Measurements from ENCODE around the gene TMEM233. TPM values are rescaled to one million over a fixed set of nuclear protein-coding genes. Genes with fewer than 3 reads are reported as not detected.

The TMEM233 gene
- polyA plus RNA-seq, 2 of the 4 experiments (the other 2 are of a cell fraction): not detected

- Histone ChIP-seq H3K4me1 (peaks cover 14% of the 10 kb centered on the region; the same call in 1 of the 3 replicates), H3K4me2 (no peak overlapping the region), H3K27ac (no peak overlapping the region), H3K9me3 (no peaks in the 10 kb centered on the region), H3K4me3 (no peak overlapping the region)
- no peak for TF ChIP-seq BHLHE40 (IDR thresholded peaks at IDR 0.05; ENCODE audit: low read depth, low read length)
- TF ChIP-seq CBX2 (IDR thresholded peaks at IDR 0.05; ENCODE audit: borderline replicate concordance, low read depth): no peak
- no peak for TF ChIP-seq RARB (CRISPR knock-in tag; IDR thresholded peaks at IDR 0.05)
- TF ChIP-seq MAZ (IDR thresholded peaks at IDR 0.05; ENCODE audit: borderline replicate concordance, low read depth, low read length): no peak
- TF ChIP-seq NPAS2 (CRISPR knock-in tag; IDR thresholded peaks at IDR 0.05; ENCODE audit: borderline replicate concordance): no peak
- no peak for TF ChIP-seq PHF8 (IDR thresholded peaks at IDR 0.05; ENCODE audit: borderline replicate concordance, low read depth)
- no peak for TF ChIP-seq TP53 (CRISPR knock-in tag; IDR thresholded peaks at IDR 0.05)
- no peak for TF ChIP-seq ZFP36 (IDR thresholded peaks at IDR 0.05; ENCODE audit: borderline replicate concordance, partially characterized antibody)
- no peak for TF ChIP-seq HOXB13 (CRISPR knock-in tag; IDR thresholded peaks at IDR 0.05; ENCODE audit: low read depth)
- TF ChIP-seq FOXS1 (CRISPR knock-in tag; IDR thresholded peaks at IDR 0.05): no peak
- no peak for TF ChIP-seq ZNF302 (CRISPR knock-in tag; IDR thresholded peaks at IDR 0.05)
- no peak for TF ChIP-seq FOSL2 (IDR thresholded peaks at IDR 0.05)
- no peak for TF ChIP-seq FOSL2 (CRISPR knock-in tag; IDR thresholded peaks at IDR 0.05)
- TF ChIP-seq HEYL (CRISPR knock-in tag; IDR thresholded peaks at IDR 0.05): no peak
- TF ChIP-seq EP300 (IDR thresholded peaks at IDR 0.05): no peak
- no peak for TF ChIP-seq JUN (IDR thresholded peaks at IDR 0.05)
- ATAC-seq (no peak), DNase-seq (ENCODE audit: low read depth in 1 of 2, low spot score in 1 of 2) (no peak), FAIRE-seq (no peak)
- ChIA-PET CTCF (interaction anchor here (2.1 to 2.3 kb wide), 2 partner anchors 13 to 14 kb away, joined by 6 to 11 read pairs; partner anchors contain the start of gene PRKAB1), POLR2A (no interaction called here)
- 90% methylated on average over 8 of the region's 8 CpGs for WGBS (ENCODE audit: missing lambda C conversion rate)
These were observed 87.5 kb downstream of the TMEM233 start for GRCh38 chr12:119681111-119681510.

GRCh38 chr12:119681728-119682638 lies 88.4 kb downstream of the TMEM233 start:
- ATAC-seq (no peak), DNase-seq (ENCODE audit: low read depth in 1 of 2, low spot score in 1 of 2) (no peak), FAIRE-seq (no peak)
- POLR2A ChIA-PET: interaction anchor here (0.7 kb wide), 1 partner anchor 19 kb away, joined by 3 read pairs; no protein-coding TSS in a partner anchor
- Histone ChIP-seq H3K4me2 (no peak overlapping the region), H3K9me3 (no peaks in the 10 kb centered on the region), H3K4me3 (no peak overlapping the region), H3K27ac (no peak overlapping the region), H3K4me1 (peaks cover 14% of the 10 kb centered on the region; the same call in 1 of the 3 replicates)
- CTCF ChIA-PET: interaction anchor here (2.1 to 2.3 kb wide), 2 partner anchors 14 kb away, joined by 6 to 11 read pairs; partner anchors contain the start of gene PRKAB1
- no peak for TF ChIP-seq HOXB5 (CRISPR knock-in tag; IDR thresholded peaks at IDR 0.05)
- TF ChIP-seq NFE2L2 (conservative IDR thresholded peaks at IDR 0.05; ENCODE audit: low read length): no peak
- TF ChIP-seq POLR2A (IDR thresholded peaks at IDR 0.05; ENCODE audit: low read length): no peak
- TF ChIP-seq CBX2 (IDR thresholded peaks at IDR 0.05; ENCODE audit: borderline replicate concordance, low read depth): no peak
- no peak for TF ChIP-seq TP53 (CRISPR knock-in tag; IDR thresholded peaks at IDR 0.05)
- no peak for TF ChIP-seq EHF (CRISPR knock-in tag; IDR thresholded peaks at IDR 0.05)
- no peak for TF ChIP-seq HMGXB4 (CRISPR knock-in tag; IDR thresholded peaks at IDR 0.05; ENCODE audit: borderline replicate concordance)
- no peak for TF ChIP-seq MAZ (IDR thresholded peaks at IDR 0.05; ENCODE audit: borderline replicate concordance, low read depth, low read length)
- TF ChIP-seq HEYL (CRISPR knock-in tag; IDR thresholded peaks at IDR 0.05): no peak
- TF ChIP-seq ZC3H11A (IDR thresholded peaks at IDR 0.05): no peak
- no peak for TF ChIP-seq HOXA7 (CRISPR knock-in tag; IDR thresholded peaks at IDR 0.05)
- TF ChIP-seq FOSL2 (IDR thresholded peaks at IDR 0.05): no peak
- TF ChIP-seq FOSL2 (CRISPR knock-in tag; IDR thresholded peaks at IDR 0.05): no peak
- 89% methylated on average over 9 of the region's 9 CpGs for WGBS (ENCODE audit: missing lambda C conversion rate)

Data from A549 (cell line).